Bronchial epithelial cell (primary cell): ENCODE measurements around the gene CDH13. TPM values are rescaled to one million over a fixed set of nuclear protein-coding genes. Genes with fewer than 3 reads are reported as not detected.

Source experiments
- DNase-seq: peaks from one replicate; pipeline ENCODE4 v3.0.0-alpha.2; 2010; ENCODE audit warnings: low read depth
- FAIRE-seq: peaks from 2 replicates; lab custom pipeline; 2011; peaks lifted over from hg19 to GRCh38; lab: Jason Lieb, UNC
- H3K27me3 ChIP-seq: 2 replicates; pipeline ENCODE4 v1.5.1; 2011; ENCODE audit warnings: low read length; ENCODE audit not compliant: control insufficient read depth, insufficient read depth
- H3K36me3 ChIP-seq: 2 replicates; pipeline ENCODE4 v1.5.1; 2011; ENCODE audit warnings: low read length; ENCODE audit not compliant: control insufficient read depth, insufficient read depth
- H3K4me3 ChIP-seq: 2 replicates; pipeline ENCODE4 v1.5.1; 2011; ENCODE audit warnings: mild to moderate bottlenecking, low read depth, low read length, control low read depth
- total RNA-seq: library from RNA; depleted of rRNA; stranded (reverse); fragments of >200 nt; gene quantifications from 2 replicates; pipeline ENCODE4 v1.2.1, GENCODE V29; 2014
- TF ChIP-seq, protein P1 (sequence below): IDR thresholded peaks from 2 replicates; pipeline ENCODE4 v1.5.1; 2011; ENCODE audit warnings: mild to moderate bottlenecking, moderate library complexity, low read length, control low read depth, inconsistent platforms; ENCODE audit not compliant: insufficient read depth, severe bottlenecking

Gene CDH13
- total RNA-seq, 1 donor from 2014 or later: 31.3 TPM

DNA sequence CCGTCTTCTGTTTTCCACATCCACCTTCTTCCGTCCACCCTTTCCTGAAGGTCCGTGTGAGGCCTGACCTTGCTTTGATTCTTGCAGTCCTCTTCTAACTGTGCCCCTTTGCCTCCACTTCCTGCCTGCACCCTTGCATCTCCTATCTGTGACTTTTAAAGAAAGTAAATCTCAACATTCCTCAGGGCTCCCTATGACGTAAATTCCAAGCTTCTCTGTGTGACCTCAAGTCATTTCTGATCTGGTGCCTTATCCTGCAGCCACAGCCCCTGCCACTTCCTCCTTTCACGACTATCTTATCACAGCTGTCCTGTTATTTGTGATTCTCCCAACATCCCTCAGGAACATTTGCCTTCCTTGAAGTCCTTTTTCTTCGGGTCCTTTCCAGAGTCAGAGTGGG is 520.5 kb downstream of the CDH13 start:
- DNase-seq (no peak), FAIRE-seq (no peak)
- Histone ChIP-seq H3K4me3 (no peak overlapping the region), H3K27me3 (no peaks in the 10 kb centered on the region), H3K36me3 (no peaks in the 10 kb centered on the region)
- TF ChIP-seq, protein P1, sequence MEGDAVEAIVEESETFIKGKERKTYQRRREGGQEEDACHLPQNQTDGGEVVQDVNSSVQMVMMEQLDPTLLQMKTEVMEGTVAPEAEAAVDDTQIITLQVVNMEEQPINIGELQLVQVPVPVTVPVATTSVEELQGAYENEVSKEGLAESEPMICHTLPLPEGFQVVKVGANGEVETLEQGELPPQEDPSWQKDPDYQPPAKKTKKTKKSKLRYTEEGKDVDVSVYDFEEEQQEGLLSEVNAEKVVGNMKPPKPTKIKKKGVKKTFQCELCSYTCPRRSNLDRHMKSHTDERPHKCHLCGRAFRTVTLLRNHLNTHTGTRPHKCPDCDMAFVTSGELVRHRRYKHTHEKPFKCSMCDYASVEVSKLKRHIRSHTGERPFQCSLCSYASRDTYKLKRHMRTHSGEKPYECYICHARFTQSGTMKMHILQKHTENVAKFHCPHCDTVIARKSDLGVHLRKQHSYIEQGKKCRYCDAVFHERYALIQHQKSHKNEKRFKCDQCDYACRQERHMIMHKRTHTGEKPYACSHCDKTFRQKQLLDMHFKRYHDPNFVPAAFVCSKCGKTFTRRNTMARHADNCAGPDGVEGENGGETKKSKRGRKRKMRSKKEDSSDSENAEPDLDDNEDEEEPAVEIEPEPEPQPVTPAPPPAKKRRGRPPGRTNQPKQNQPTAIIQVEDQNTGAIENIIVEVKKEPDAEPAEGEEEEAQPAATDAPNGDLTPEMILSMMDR: no peak

DNA sequence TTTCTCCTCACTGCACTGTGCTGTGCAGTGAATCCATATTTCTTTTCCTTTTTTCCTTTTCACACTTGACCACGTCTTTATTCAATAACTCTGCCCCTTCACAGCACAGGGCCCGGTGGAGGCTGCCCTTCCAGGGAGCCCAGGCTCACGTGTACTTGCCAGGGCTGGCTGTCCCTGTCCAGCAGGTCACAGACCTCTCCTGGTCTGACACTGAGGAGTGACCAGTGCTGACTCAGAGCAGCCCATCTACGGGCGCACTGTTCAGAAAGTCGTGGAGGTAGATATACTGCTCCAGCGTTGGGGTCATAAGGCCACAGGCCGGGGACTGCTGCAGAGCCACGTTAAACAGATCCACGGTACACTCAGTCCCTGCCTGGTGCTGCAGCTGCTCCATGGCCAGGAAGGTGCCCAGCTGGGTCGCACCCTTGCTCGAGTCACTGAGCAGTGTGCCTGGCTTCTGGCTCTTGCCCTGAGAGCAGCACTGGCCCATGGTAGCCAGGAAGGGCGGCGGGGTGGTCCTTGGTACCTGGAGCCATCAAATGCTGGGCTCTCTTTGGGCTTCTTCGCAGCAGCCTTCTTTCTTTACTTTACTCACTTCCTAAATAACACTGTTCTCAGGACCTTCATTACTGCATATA is 531.7 kb downstream of the CDH13 start:
- Histone ChIP-seq H3K36me3 (no peaks in the 10 kb centered on the region), H3K27me3 (no peaks in the 10 kb centered on the region), H3K4me3 (no peak overlapping the region)
- DNase-seq (no peak), FAIRE-seq (no peak)
- TF ChIP-seq, protein P1: no peak

DNA sequence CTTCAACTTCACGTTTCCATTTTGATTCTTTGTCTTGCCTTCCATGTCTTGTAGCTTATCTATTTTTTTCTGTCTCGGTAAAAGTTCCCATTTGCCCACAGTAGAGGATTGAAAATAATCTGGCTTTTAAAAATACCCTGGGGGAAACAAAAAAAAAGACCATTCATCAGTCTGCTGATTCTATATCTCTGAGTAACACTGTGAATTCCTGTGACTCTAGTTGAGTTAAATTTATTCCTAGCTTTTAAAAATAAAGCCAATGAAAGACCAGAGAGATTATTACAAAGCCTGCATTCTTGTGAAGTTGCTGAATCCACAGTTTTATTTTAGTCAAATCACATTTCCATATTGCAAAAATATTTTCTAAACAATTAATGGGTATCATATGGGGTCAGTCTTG is 532.3 kb downstream of the CDH13 start:
- DNase-seq (no peak), FAIRE-seq (no peak)
- TF ChIP-seq, protein P1: no peak
- H3K36me3 ChIP-seq: no peaks in the 10 kb centered on the region
- no peaks in the 10 kb centered on the region for H3K27me3 ChIP-seq
- no peak overlapping the region for H3K4me3 ChIP-seq

DNA sequence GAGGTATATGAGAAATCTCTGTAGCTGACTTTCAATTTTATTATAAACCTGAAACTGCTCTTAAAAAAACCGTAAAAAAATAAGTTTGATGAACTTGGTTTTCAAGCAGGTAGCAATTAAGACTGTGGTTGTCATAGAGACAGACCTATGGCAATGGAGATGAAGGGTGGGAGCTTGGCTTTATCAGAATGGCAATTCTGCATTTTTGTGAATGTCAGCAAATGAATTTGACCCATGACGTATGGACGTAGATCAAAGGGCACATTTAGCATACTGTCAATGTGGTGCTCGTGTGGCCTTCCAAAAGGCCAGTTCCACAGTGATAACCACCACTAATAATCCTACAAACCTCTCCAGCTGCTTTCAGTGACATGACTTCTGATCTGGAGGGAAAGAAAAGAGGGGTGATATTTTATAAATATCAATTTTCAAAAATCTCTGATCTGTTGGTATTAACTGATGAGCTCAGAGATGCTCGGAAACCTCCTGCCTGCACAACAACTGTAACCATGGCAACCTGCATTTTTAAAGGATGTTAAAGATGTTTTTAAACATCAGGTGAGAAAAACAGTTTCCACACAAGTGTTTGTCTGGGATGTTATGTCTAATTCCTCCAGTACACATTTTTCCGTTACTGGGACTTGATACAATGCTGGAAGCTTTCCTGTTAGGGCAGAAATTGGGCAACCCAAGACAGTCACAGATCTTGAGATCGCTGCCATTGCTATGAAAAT is 533.7 kb downstream of the CDH13 start:
- DNase-seq: no peak
- no peaks in the 10 kb centered on the region for H3K36me3 ChIP-seq
- FAIRE-seq: no peak
- H3K27me3 ChIP-seq: no peaks in the 10 kb centered on the region
- TF ChIP-seq, protein P1: no peak
- H3K4me3 ChIP-seq: no peak overlapping the region

DNA sequence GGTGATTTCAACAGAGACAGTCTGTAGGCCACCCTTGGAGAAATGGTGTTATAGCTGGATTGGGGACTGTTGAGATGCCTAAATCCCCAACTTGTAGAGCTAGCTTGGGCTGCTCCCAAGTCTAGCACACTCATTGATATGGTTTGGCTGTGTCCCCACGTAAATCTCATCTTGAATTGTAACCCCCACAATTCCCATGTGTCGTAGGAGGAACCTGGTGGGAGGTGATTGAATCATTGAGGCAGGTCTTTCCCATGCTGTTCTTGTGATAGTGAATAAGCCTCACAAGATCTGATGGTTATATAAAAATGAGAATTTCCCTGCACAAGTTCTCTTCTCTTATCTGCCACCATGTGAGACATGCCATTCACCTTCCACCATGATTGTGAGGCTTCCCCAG is 536.0 kb downstream of the CDH13 start:
- no peak for FAIRE-seq
- no peak for DNase-seq
- Histone ChIP-seq H3K27me3 (no peaks in the 10 kb centered on the region), H3K36me3 (no peaks in the 10 kb centered on the region), H3K4me3 (no peak overlapping the region)
- TF ChIP-seq, protein P1: no peak
